Body of pancreas (tissue), 4 donors: Measurements from ENCODE around the gene CFAP69. TPM values are rescaled to one million over a fixed set of nuclear protein-coding genes. Genes with fewer than 3 reads are reported as not detected.
"Not testable (repeated sequence)": the region's sequence is repeated elsewhere in the genome, so short reads cannot be mapped to it uniquely, and the experiment has no call there.

Source experiments
- ATAC-seq: fragments of 150-250 bp; one replicate; pipeline ENCODE4 v1.9.1; 2016
- DNase-seq, 4 donors: peaks; one replicate each; pipeline ENCODE4 v3.0.0-alpha.2; 2019
- H3K27ac ChIP-seq, 4 donors: fragments of 200-600 bp; sonication (generic); 1 replicate in 3 of 4; 2 replicates in 1 of 4; pipeline versions ENCODE4 v1.5.1 to v1.6.1; 2016 to 2019; ENCODE audit warnings: mild to moderate bottlenecking in 1 of 4, mixed read lengths in 1 of 4, moderate library complexity in 1 of 4
- H3K27me3 ChIP-seq, 2 donors: fragments of 200-600 bp; sonication (generic); one replicate each; pipeline ENCODE4 v1.6.0; 2016; ENCODE audit warnings: mild to moderate bottlenecking in 1 of 2
- H3K36me3 ChIP-seq, 2 donors: fragments of 200-600 bp; sonication (generic); replicated peaks in 1 of 2; 2 replicates each; pipeline ENCODE4 v1.5.1; 2016; ENCODE audit warnings: low read depth in 2 of 2; ENCODE audit not compliant: insufficient read depth in 1 of 2
- H3K4me1 ChIP-seq: fragments of 200-600 bp; sonication (generic); one replicate; pipeline ENCODE4 v1.6.0; 2016
- H3K4me3 ChIP-seq, 2 donors: fragments of 200-600 bp; sonication (generic); 1 replicate in 1 of 2; 2 replicates in 1 of 2; pipeline ENCODE4 v1.5.1; 2016 to 2019
- H3K9me3 ChIP-seq, 3 donors: fragments of 200-600 bp; sonication (generic); 1 replicate in 2 of 3; 2 replicates in 1 of 3; pipeline ENCODE4 v1.5.1; 2016
- CTCF ChIP-seq, 7 experiments: fragments of 450-650 bp in 4 of 7; fragments of 200-600 bp in 3 of 7; sonication (generic) in 3 of 7; IDR thresholded peaks; one replicate each; pipeline ENCODE4 v1.5.1; 2016 to 2019; ENCODE audit warnings: antibody characterized with exemption in 7 of 7
- POLR2A ChIP-seq, 3 donors: fragments of 450-650 bp; IDR thresholded peaks; one replicate each; pipeline ENCODE4 v1.6.1; 2016; ENCODE audit warnings: antibody characterized with exemption in 3 of 3, mild to moderate bottlenecking in 2 of 3
- WGBS, 2 donors: methylation state at CpG; one replicate each; pipeline ENCODE4 v1.1.5; 2017; 5-methylcytosine and 5-hydroxymethylcytosine counted together
- intact Hi-C: fragments of 100-400 bp; cut with DNase I; formaldehyde crosslinking; loops from one replicate; pipeline ENCODE4 v1.15.1; 2023
- small RNA-seq: library from RNA; depleted of rRNA; stranded (forward); fragments of <200 nt; gene quantifications from one replicate; pipeline ENCODE3, GENCODE V24; 2016
- total RNA-seq, 2 donors: library from RNA; depleted of rRNA; stranded (reverse); fragments of >200 nt; gene quantifications; one replicate each; pipeline ENCODE4 v1.1.0, GENCODE V29; 2016

Gene CFAP69
- total RNA-seq, 2 donors from 2014 or later, result 16.6 to 26.4 TPM

DNA sequence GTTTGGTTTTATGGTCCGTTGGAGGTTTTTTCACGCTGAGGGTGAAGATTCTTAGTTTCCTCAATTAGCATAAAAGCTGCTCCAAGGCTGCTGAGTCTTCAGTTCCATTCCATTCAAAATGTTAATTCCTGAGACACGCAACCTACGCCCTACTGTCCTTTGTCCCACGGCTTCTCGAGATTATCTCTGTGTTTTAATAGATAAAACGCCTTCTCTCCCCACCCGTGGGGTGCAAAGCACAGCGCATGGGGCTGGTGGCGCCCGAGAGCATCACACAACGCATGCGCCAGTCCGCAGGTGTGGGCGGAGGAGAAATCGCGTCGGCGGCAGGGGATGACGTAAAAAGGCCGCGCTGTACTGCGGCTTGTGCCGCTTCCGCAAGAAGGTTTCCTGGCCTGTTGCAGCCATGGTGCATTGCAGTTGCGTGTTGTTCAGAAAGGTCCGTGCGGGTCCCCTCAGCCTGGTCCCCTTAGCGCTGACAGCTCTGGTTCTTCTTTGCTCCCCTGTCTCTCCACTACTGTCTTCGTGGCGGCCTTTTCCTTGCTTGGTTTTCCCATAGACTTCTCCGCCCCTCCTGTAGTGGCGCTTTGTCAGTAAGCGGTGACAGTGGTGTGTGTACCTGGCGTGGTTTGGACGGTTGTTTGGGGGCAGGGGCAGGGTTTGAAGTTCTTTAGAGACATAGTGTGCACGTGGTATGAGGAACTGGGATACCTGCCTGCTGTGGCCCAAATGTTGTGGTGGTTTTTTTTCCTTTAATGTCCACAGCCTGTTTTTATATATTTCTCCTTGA is 101.6 kb downstream of the CFAP69 start, which contains the start of gene GTPBP10:
GTPBP10 (plus strand) TSS at position 381 of the 790 bp plus-strand sequence; CDS start at position 407, 26 bp downstream.
- peak; percentile 94 for DNase-seq
- TF ChIP-seq CTCF (IDR thresholded peaks at IDR 0.05) (peak; percentile 51 to 92 (median 82)), POLR2A (IDR thresholded peaks at IDR 0.05) (peak; percentile 69 to 93 (median 90))
- Histone ChIP-seq H3K4me1 (peaks cover 22% of the 10 kb centered on the region), H3K27me3 (no peaks in the 10 kb centered on the region), H3K4me3 (peak within 1 kb of the TSS; percentile 40 to 84), H3K27ac (peak within 1 kb of the TSS; percentile 55 to 91 (median 81)), H3K9me3 (no peaks in the 10 kb centered on the region), H3K36me3 (no peaks in the 10 kb centered on the region)
- 0% methylated on average over 37 of the region's 37 CpGs for WGBS, 2 donors
- intact Hi-C loops, result loop anchor here (10.0 kb wide), 1 partner anchor 58 kb away; the partner anchor contains the start of gene CLDN12
- peak; percentile 99 for ATAC-seq

DNA sequence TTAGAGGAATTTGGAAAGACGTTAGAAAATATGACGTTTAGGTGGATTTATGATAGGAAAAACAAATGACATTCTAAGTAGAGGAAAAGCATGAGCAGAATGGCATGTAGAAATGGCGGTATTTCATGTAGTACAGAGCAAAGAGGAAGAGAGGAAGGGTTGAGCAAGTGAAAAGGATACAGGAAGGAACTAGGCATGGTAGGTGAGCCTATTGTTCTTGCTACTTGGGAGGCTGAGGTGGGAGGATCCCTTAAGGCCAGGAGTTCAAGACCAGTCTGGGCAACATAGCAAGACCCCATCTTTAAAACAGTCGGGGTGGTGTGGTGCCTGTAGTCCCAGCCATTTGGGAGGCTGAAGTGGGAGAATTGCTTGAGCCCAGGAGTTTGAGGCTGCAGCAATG is 102.8 kb downstream of the CFAP69 start:
- TF ChIP-seq CTCF (IDR thresholded peaks at IDR 0.05) (no peak), POLR2A (IDR thresholded peaks at IDR 0.05) (no peak)
- WGBS, 2 donors, result 40 to 47% methylated on average over 4 of the region's 4 CpGs

GRCh38 chr7:90349305-90349704 is 104.3 kb downstream of the CFAP69 start:
- WGBS, 2 donors, result 85 to 90% methylated on average over 4 of the region's 4 CpGs
- H3K9me3 ChIP-seq, result no peaks in the 10 kb centered on the region
- peaks cover 26% of the 10 kb centered on the region for H3K4me1 ChIP-seq
- H3K27me3 ChIP-seq, result no peaks in the 10 kb centered on the region
- no peak overlapping the region for H3K4me3 ChIP-seq
- intact Hi-C loops, result loop anchor here (10.0 kb wide), 1 partner anchor 55 kb away; the partner anchor contains the start of gene CLDN12
- no peaks in the 10 kb centered on the region for H3K36me3 ChIP-seq
- H3K27ac ChIP-seq, result no peak overlapping the region
- DNase-seq, result no peak
- ATAC-seq, result no peak
- TF ChIP-seq POLR2A (IDR thresholded peaks at IDR 0.05) (no peak), CTCF (IDR thresholded peaks at IDR 0.05) (no peak)

More for the DNA sequence above, 102.8 kb downstream of the CFAP69 start:
- peaks cover 26% of the 10 kb centered on the region for H3K4me1 ChIP-seq
- H3K27ac ChIP-seq, result no peak overlapping the region
- H3K4me3 ChIP-seq, result no peak overlapping the region
- DNase-seq (no peak), ATAC-seq (no peak)
- intact Hi-C loops, result loop anchor here (10.0 kb wide), 1 partner anchor 57 kb away; the partner anchor contains the start of gene CLDN12
- no peaks in the 10 kb centered on the region for H3K9me3 ChIP-seq
- H3K27me3 ChIP-seq, result no peaks in the 10 kb centered on the region
- H3K36me3 ChIP-seq, result no peaks in the 10 kb centered on the region

DNA sequence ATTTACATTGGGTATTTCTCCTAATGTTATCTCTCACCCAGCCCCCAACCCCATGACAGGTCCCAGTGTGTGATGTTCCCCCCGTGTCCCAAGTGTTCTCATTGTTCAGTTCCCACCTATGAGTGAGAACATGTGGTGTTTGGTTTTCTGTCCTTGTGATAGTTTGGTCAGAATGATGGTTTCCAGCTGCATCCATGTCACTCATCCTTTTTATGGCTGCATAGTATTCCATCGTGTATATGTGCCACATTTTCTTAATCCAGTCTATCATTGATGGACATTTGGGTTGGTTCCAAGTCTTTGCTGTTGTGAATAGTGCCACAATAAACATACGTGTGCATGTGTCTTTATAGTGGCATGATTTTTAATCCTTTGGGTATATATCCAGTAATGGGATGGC is 105.1 kb downstream of the CFAP69 start:
- H3K27ac ChIP-seq, H3K36me3 ChIP-seq, H3K4me3 ChIP-seq, intact Hi-C loops, H3K27me3 ChIP-seq, H3K9me3 ChIP-seq, DNase-seq, ATAC-seq: not testable (repeated sequence)
- peaks cover 26% of the 10 kb centered on the region for H3K4me1 ChIP-seq
- WGBS, 2 donors, result 92 to 94% methylated on average over 3 of the region's 3 CpGs

DNA sequence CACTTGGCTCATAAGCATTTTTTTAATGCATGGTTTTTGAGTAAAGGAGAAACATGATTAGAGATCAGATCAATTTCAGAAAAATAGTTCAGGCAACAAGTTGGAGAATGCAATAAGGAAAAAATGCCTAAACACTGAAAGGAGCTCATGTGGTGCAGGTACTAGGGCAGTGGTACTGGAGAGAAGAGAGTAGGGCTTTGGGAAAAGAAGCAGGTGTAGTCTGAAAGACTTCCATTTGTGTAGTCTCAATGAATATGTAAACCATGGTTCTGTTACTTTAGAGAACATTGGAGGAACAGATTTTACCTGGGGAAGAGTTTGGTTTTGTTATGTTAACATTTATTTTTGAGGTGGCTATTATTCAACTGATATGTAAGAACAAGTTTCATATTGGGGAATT is 107.0 kb downstream of the CFAP69 start:
- Histone ChIP-seq H3K27me3 (no peaks in the 10 kb centered on the region), H3K4me3 (no peak overlapping the region), H3K4me1 (peaks cover 19% of the 10 kb centered on the region), H3K9me3 (no peaks in the 10 kb centered on the region), H3K36me3 (peaks cover 0 to 3% of the 10 kb centered on the region in 2 donors), H3K27ac (no peak overlapping the region)
- intact Hi-C loops, result no loop called here
- TF ChIP-seq POLR2A (IDR thresholded peaks at IDR 0.05) (no peak), CTCF (IDR thresholded peaks at IDR 0.05) (no peak)
- ATAC-seq, result no peak
- DNase-seq, result no peak

Small RNAs within 50 kb of the gene (small RNA-seq; reads per million reads assigned to genes)
- gene RF00019, result not detected

Other genes starting within 250 kb of the CFAP69 start
- 10 to 100 TPM in 1 of 2 donors, 1 to 10 TPM in 1; 3.0 to 12.7 TPM for gene STEAP1, start 90.7 kb upstream of the CFAP69 start, total RNA-seq
- 10 to 100 TPM in 1 of 2 donors, 1 to 10 TPM in 1; 9.2 to 12.7 TPM for gene STEAP2, start 33.4 kb upstream of the CFAP69 start, total RNA-seq
- not detected for gene FAM237B, start 76.1 kb downstream of the CFAP69 start, total RNA-seq
- 10 to 100 TPM in 1 of 2 donors, 1 to 10 TPM in 1; 3.6 to 20.8 TPM for gene GTPBP10, start 101.5 kb downstream of the CFAP69 start, total RNA-seq
- 10 to 100 TPM; 18.1 to 25.2 TPM for gene CLDN12, start 158.3 kb downstream of the CFAP69 start, total RNA-seq
- not detected for gene PTTG1IP2, start 224.5 kb downstream of the CFAP69 start, total RNA-seq